ELR (cell line): ENCODE measurements around the gene SYNDIG1L.

Experiments
- DNase-seq: peaks from one replicate; pipeline ENCODE4 v3.0.0-alpha.2; 2015; ENCODE audit warnings: low read depth

SYNDIG1L gene

DNA sequence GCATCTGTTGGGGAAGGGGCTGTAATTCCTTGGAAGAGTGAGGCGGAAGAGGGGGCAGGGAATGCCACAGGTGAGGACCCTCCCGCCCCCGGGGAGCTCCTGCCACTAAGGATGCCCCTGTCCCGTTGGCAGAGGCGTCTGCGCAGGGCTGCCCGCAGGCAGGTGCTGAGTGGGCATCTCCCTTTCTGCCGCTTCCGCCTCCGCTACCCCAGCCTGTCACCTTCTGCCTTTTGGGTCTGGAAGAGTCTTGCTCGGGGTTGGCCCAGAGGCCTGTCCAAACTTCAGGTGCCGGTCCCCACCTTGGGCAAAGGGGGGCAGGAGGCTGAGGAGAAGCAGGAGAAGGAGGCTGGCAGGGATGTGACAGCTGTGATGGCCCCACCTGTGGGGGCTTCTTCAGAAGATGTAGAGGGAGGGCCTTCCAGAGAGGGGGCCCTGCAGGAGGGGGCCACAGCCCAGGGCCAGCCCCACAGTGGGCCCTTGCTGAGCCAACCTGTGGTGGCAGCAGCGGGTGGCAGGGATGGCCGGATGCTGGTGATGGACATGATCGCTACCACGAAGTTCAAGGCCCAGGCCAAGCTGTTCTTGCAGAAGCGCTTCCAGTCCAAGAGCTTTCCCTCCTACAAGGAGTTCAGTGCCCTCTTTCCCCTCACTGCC lies 67.7 kb downstream of the SYNDIG1L start:
- DNase-seq: no peak

DNA sequence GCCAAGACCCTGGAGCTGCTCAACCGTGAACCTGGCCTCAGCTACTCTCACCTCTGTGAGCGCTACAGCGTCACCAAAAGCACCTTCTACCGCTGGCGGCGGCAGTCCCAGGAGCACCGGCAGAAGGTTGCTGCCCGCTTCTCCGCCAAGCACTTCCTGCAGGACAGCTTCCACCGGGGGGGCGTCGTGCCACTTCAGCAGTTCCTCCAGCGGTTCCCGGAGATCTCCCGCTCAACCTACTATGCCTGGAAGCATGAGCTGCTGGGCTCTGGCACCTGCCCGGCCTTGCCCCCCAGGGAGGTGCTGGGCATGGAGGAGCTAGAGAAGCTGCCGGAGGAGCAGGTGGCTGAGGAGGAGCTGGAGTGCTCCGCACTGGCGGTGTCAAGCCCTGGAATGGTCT lies 68.4 kb downstream of the SYNDIG1L start:
- no peak for DNase-seq

DNA sequence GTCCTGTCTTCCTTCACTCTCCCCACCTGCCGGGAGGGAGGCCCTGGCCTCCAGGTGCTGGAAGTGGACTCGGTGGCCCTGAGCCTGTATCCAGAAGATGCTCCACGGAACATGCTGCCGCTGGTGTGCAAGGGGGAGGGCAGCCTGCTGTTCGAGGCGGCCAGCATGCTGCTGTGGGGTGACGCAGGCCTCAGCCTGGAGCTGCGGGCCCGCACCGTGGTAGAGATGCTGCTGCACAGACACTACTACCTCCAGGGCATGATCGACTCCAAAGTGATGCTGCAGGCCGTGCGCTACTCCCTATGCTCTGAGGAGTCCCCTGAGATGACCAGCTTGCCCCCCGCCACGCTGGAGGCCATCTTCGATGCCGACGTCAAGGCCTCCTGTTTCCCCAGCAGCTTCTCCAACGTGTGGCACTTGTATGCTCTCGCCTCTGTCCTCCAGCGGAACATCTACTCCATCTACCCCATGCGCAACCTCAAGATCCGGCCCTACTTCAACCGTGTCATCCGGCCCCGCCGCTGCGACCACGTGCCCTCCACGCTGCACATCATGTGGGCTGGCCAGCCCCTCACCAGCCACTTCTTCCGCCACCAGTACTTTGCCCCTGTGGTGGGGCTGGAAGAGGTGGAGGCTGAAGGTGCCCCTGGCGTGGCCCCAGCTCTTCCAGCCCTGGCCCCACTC lies 69.0 kb downstream of the SYNDIG1L start:
- DNase-seq: no peak
